ENCODE data around the gene EPHA3.

The EPHA3 gene

DNA sequence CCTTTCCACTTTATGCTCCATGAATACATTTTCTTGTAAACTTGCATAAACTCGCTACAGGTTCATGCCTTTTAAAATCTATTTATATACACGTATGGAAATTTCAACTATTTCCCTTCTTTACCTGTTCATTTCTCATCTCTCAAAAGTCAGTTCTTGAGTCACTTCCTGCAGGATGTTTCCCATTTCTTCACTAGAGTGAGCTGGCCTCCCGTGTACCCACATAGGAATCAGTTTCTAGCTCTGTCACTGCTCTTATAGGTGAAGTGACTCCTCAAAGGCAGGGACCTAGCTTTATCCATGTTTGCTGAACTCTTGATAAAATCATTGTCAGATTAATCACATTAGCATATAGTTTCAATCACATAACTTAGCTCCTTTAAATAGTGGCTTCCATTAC is 259.7 kb downstream of the EPHA3 start:
- H3K4me3 Mint-ChIP-seq = no peak overlapping the region
- no peak overlapping the region for H3K27ac Mint-ChIP-seq
- no peak for DNase-seq
- peaks cover 3% of the 10 kb centered on the region for H3K27me3 Mint-ChIP-seq (ENCODE audit: low read depth, poor library complexity)
- TF ChIP-seq, protein P1, sequence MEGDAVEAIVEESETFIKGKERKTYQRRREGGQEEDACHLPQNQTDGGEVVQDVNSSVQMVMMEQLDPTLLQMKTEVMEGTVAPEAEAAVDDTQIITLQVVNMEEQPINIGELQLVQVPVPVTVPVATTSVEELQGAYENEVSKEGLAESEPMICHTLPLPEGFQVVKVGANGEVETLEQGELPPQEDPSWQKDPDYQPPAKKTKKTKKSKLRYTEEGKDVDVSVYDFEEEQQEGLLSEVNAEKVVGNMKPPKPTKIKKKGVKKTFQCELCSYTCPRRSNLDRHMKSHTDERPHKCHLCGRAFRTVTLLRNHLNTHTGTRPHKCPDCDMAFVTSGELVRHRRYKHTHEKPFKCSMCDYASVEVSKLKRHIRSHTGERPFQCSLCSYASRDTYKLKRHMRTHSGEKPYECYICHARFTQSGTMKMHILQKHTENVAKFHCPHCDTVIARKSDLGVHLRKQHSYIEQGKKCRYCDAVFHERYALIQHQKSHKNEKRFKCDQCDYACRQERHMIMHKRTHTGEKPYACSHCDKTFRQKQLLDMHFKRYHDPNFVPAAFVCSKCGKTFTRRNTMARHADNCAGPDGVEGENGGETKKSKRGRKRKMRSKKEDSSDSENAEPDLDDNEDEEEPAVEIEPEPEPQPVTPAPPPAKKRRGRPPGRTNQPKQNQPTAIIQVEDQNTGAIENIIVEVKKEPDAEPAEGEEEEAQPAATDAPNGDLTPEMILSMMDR (IDR thresholded peaks at IDR 0.05) = no peak
- H3K36me3 Mint-ChIP-seq (ENCODE audit: low read depth) = peaks cover 13% of the 10 kb centered on the region
- peaks cover 24% of the 10 kb centered on the region for H3K4me1 Mint-ChIP-seq
- H3K9me3 Mint-ChIP-seq = peaks cover 17% of the 10 kb centered on the region

DNA sequence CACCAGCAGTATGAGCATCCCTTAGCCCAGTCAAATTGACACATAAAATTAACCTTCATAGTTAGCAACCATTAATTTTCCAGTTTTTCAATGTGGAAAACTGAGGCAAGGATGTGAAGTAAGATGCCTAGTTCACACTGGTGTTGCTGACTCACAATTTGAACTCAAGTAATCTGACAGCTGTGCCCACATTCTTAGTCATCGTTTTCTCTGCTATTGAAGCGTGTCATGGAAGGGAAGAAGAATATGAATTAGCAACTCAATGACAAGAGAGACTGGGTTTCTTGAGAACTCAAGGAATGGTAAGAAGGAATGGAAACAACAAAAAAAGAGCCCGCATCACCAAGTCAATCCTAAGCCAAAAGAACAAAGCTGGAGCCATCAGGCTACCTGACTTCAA is 261.4 kb downstream of the EPHA3 start:
- peaks cover 17% of the 10 kb centered on the region for H3K9me3 Mint-ChIP-seq
- no peak overlapping the region for H3K4me3 Mint-ChIP-seq
- TF ChIP-seq, protein P1 (IDR thresholded peaks at IDR 0.05) = no peak
- H3K36me3 Mint-ChIP-seq (ENCODE audit: low read depth) = peaks cover 13% of the 10 kb centered on the region
- peaks cover under 1% of the 10 kb centered on the region for H3K27me3 Mint-ChIP-seq (ENCODE audit: low read depth, poor library complexity)
- H3K27ac Mint-ChIP-seq = no peak overlapping the region
- no peak for DNase-seq
- peaks cover 13% of the 10 kb centered on the region for H3K4me1 Mint-ChIP-seq

DNA sequence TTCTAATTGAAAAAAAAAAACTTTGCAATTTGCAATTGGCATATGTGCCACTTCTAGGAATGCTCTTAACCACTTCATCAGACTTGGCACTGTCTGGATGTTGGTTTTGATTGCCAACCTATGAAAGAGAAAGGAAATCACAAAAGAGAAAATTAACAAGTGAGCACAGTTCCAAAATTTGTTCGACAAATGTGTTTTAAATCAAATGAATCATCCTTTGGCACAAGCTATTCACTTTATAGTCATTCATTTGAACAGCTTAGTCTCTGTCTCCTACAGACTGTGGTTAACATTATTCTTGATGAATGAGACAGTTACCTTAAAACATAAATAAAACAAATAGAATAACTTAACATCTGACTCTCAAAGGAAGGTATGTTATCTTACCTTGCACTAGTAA is 265.0 kb downstream of the EPHA3 start:
- peaks cover 13% of the 10 kb centered on the region for H3K36me3 Mint-ChIP-seq (ENCODE audit: low read depth)
- H3K27ac Mint-ChIP-seq = no peak overlapping the region
- no peak for DNase-seq
- TF ChIP-seq, protein P1 (IDR thresholded peaks at IDR 0.05) = no peak
- peaks cover 3% of the 10 kb centered on the region for H3K27me3 Mint-ChIP-seq (ENCODE audit: low read depth, poor library complexity)
- H3K4me1 Mint-ChIP-seq = no peaks in the 10 kb centered on the region
- peaks cover 17% of the 10 kb centered on the region for H3K9me3 Mint-ChIP-seq
- H3K4me3 Mint-ChIP-seq = no peak overlapping the region

DNA sequence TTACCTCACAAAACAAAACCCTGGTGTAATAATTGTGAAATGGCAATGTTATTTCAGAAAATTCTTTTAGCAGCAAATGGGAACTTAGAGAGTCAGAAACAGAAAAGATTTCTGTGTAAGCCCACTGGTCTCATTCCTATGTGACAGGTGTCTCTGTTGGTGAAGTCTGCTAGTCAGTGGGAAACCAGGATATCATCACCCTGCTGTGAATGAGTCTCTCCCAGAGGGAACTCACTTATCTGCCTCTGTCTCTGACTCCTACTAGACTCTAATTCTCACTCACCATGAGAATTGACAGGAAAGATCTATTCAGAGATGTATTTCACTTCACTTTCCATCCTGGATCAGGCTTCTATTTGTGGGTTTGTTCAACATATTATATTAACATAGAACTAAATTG is 266.0 kb downstream of the EPHA3 start:
- TF ChIP-seq, protein P1 (IDR thresholded peaks at IDR 0.05) = no peak
- no peaks in the 10 kb centered on the region for H3K4me1 Mint-ChIP-seq
- no peak overlapping the region for H3K27ac Mint-ChIP-seq
- H3K4me3 Mint-ChIP-seq = no peak overlapping the region
- peaks cover 3% of the 10 kb centered on the region for H3K27me3 Mint-ChIP-seq (ENCODE audit: low read depth, poor library complexity)
- no peak for DNase-seq
- peaks cover 7% of the 10 kb centered on the region for H3K36me3 Mint-ChIP-seq (ENCODE audit: low read depth)
- H3K9me3 Mint-ChIP-seq = peaks cover 10% of the 10 kb centered on the region

DNA sequence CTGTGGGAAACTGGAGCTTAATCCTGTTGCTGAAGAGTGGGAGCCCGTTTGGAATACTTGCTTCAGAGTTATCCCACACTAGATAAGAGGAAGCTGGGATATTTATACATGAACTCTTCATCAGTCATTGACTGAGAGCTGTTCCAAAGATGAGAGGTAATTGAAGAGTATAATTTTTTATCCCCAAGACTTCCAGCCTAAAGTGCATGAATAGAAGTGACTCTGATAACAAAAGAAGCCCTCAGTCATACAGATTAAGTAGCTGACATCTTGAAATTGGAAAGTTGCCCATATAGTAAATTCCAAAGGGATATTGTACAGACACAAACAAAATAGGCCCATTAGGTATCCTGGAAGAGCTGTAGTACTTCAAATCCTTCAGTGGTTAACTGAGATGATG is 268.0 kb downstream of the EPHA3 start:
- Mint-ChIP-seq H3K4me3 (no peak overlapping the region), H3K9me3 (no peaks in the 10 kb centered on the region), H3K36me3 (ENCODE audit: low read depth) (no peaks in the 10 kb centered on the region), H3K4me1 (no peaks in the 10 kb centered on the region), H3K27ac (peak overlapping the region; percentile 8), H3K27me3 (ENCODE audit: low read depth, poor library complexity) (peaks cover 3% of the 10 kb centered on the region)
- no peak for DNase-seq
- TF ChIP-seq, protein P1 (IDR thresholded peaks at IDR 0.05) = no peak

DNA sequence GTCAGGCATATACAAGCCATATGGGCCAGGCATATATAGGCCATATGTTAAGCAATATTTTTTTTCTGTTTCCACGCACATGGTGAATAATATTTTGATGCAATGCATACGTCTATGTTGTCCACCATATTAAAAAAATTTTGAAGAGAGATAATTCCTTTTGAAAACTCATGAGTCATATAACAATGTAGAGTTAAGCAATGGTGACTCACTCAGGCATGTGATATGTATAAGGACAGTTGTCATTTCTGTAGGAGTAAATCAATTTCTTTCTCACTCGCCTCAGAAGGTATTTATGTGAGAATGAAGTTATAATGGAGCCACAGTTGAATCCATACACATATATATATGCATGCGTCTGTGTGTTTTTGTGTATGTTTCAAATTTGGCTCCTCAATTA is 272.6 kb downstream of the EPHA3 start:
- Mint-ChIP-seq H3K9me3 (peaks cover 9% of the 10 kb centered on the region), H3K4me1 (no peaks in the 10 kb centered on the region), H3K27ac (no peak overlapping the region), H3K4me3 (no peak overlapping the region), H3K27me3 (ENCODE audit: low read depth, poor library complexity) (no peaks in the 10 kb centered on the region), H3K36me3 (ENCODE audit: low read depth) (peaks cover 7% of the 10 kb centered on the region)
- TF ChIP-seq, protein P1 (IDR thresholded peaks at IDR 0.05) = no peak
- DNase-seq = no peak
